Panc1 (cell line): Measurements from ENCODE around the gene NAGS. TPM values are rescaled to one million over a fixed set of nuclear protein-coding genes. Genes with fewer than 3 reads are reported as not detected.

Source experiments
- ATAC-seq: fragments of 200-7000 bp; cut with Tn5 transposase; 2 replicates; pipeline ENCODE4 v1.9.1; 2020; ENCODE audit warnings: mild to moderate bottlenecking, moderate library complexity
- BruUV-seq: library from RNA; stranded (reverse); fragments of 400-500 nt; replicated peaks from 2 replicates; lab custom pipeline; 2021; lab: Mats Ljungman, UMichigan
- CTCF ChIA-PET: fragments of 300-600 bp; sonication (Branson Sonifier 250); formaldehyde crosslinking; loops from one replicate; lab custom pipeline; 2022; ENCODE audit warnings: antibody characterized with exemption; lab: Charles Lee
- POLR2A ChIA-PET: fragments of 300-600 bp; sonication (Branson Sonifier 250); formaldehyde crosslinking; loops from one replicate; lab custom pipeline; 2022; ENCODE audit warnings: antibody characterized with exemption; lab: Charles Lee
- DNase-seq: peaks from one replicate; pipeline ENCODE4 v3.0.0-alpha.2; 2010; ENCODE audit warnings: low read depth, low spot score
- H3K27ac ChIP-seq: 2 replicates; pipeline ENCODE4 v1.5.1; 2011; ENCODE audit warnings: mild to moderate bottlenecking, low read length, inconsistent platforms
- H3K27me3 ChIP-seq: fragments of 200-500 bp; sonication (Bioruptor generic); 2 replicates; pipeline ENCODE4 v1.6.0; 2014; ENCODE audit warnings: low read length, inconsistent platforms; ENCODE audit not compliant: control insufficient read depth, insufficient read depth
- H3K36me3 ChIP-seq: fragments of 200-500 bp; sonication (Bioruptor generic); 2 replicates; pipeline ENCODE4 v1.5.1; 2014; ENCODE audit warnings: inconsistent platforms, mild to moderate bottlenecking, low read length, moderate library complexity; ENCODE audit not compliant: control insufficient read depth, insufficient read depth
- H3K4me1 ChIP-seq: 2 replicates; pipeline ENCODE4 v1.5.1; 2011; ENCODE audit warnings: inconsistent platforms, mild to moderate bottlenecking, low read length, moderate library complexity; ENCODE audit not compliant: control insufficient read depth, insufficient read depth
- H3K4me3 ChIP-seq, 2 experiments: 2 replicates each; pipeline ENCODE4 v1.5.1; 2011 to 2012; ENCODE audit warnings: low read depth in 2 of 2, low read length in 2 of 2, mild to moderate bottlenecking in 2 of 2, inconsistent platforms in 1 of 2, moderate library complexity in 1 of 2
- H3K9me3 ChIP-seq: fragments of 200-500 bp; sonication (Bioruptor generic); 2 replicates; pipeline ENCODE4 v1.5.1; 2014; ENCODE audit warnings: low read depth, mild to moderate bottlenecking, inconsistent platforms, low read length, moderate library complexity; ENCODE audit not compliant: control insufficient read depth, insufficient read depth
- POLR2AphosphoS5 ChIP-seq: IDR thresholded peaks from 2 replicates; pipeline ENCODE4 v1.6.1; 2012; ENCODE audit warnings: mild to moderate bottlenecking, low read depth, low read length, moderate library complexity
- REST ChIP-seq, 2 experiments: IDR thresholded peaks; 2 replicates each; pipeline ENCODE4 v1.6.1; 2011 to 2012; ENCODE audit warnings: low read depth in 2 of 2, control low read depth in 1 of 2, low read length in 1 of 2, mild to moderate bottlenecking in 1 of 2, moderate library complexity in 1 of 2; ENCODE audit not compliant: insufficient read depth in 1 of 2
- SIN3A ChIP-seq: IDR thresholded peaks from 2 replicates; pipeline ENCODE4 v1.6.1; 2012; ENCODE audit warnings: low read depth, mild to moderate bottlenecking, low read length, moderate library complexity, borderline replicate concordance; ENCODE audit not compliant: insufficient read depth
- TCF7L2 ChIP-seq: IDR thresholded peaks from 2 replicates; pipeline ENCODE4 v1.6.1; 2011; ENCODE audit warnings: mild to moderate bottlenecking, low read depth, low read length, inconsistent platforms
- in situ Hi-C: cut with HindIII; loops from 2 replicates; pipeline ENCODE4 v1.10.0; 2016; ENCODE audit warnings: low sequenced_read_pairs, low pct_unique_long_range_greater_than_20kb
- intact Hi-C: fragments of 100-400 bp; cut with micrococcal nuclease; formaldehyde crosslinking; loops from one replicate; pipeline ENCODE4 v1.10.0; 2022; ENCODE audit not compliant: unreplicated experiment
- total RNA-seq: library from RNA; stranded (reverse); gene quantifications from one replicate; pipeline ENCODE4 v1.2.1, GENCODE V29; 2021; ENCODE audit not compliant: unreplicated experiment
- TF ChIP-seq, protein P1 (sequence below): fragments of 450-650 bp; IDR thresholded peaks from 2 replicates; pipeline ENCODE4 v1.5.1; 2017; ENCODE audit warnings: mild to moderate bottlenecking

Gene NAGS
- total RNA-seq, 1 experiment from 2014 or later, result 2.7 TPM

DNA sequence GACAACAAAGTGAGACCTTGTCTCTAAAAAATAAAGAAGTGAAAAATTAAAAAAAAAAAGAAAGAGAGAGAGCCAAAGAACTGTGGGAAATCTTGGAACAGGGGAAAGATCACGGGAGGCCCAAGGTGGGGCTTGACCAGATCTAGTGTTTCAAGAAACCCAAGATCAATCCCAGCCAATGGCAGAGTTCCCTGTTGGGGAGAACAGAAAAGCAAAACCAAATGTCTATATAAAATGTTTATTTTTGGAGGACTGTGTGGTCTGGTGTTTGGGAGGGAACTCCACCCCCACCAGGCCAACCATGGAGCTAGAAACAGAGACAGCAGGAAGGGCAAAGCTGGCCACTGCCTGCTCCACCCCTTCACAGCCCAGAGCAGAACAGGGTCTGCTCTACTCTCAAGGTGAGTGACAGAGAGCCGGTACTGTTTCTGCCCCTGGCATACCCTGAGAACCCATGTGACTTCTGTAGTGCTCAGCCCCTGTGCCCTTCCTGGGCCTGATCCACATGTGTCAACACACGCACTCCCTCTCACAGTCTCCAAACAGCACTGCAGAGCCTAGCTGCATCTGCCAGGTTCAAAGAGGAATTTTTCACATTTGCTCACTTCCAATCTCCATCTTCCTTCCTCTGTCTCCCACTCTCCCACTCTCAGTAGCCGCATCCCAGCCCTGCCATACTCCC, 6.7 kb downstream of the NAGS start:
- Histone ChIP-seq H3K36me3 (peaks cover 5% of the 10 kb centered on the region; the same call in 1 of the 2 replicates), H3K27ac (no peak overlapping the region), H3K27me3 (no peaks in the 10 kb centered on the region), H3K4me3 (no peak overlapping the region), H3K4me1 (peaks cover 8% of the 10 kb centered on the region), H3K9me3 (no peaks in the 10 kb centered on the region)
- TF ChIP-seq REST (IDR thresholded peaks at IDR 0.05; ENCODE audit: insufficient read depth in 1 of 2, low read depth in 2 of 2, low read length in 1 of 2) (no peak), TCF7L2 (no peak), POLR2AphosphoS5 (no peak), SIN3A (no peak)
- TF ChIP-seq, protein P1, sequence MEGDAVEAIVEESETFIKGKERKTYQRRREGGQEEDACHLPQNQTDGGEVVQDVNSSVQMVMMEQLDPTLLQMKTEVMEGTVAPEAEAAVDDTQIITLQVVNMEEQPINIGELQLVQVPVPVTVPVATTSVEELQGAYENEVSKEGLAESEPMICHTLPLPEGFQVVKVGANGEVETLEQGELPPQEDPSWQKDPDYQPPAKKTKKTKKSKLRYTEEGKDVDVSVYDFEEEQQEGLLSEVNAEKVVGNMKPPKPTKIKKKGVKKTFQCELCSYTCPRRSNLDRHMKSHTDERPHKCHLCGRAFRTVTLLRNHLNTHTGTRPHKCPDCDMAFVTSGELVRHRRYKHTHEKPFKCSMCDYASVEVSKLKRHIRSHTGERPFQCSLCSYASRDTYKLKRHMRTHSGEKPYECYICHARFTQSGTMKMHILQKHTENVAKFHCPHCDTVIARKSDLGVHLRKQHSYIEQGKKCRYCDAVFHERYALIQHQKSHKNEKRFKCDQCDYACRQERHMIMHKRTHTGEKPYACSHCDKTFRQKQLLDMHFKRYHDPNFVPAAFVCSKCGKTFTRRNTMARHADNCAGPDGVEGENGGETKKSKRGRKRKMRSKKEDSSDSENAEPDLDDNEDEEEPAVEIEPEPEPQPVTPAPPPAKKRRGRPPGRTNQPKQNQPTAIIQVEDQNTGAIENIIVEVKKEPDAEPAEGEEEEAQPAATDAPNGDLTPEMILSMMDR, result no peak
- POLR2A ChIA-PET, result no interaction called here
- intact Hi-C loops (no loop called here), in situ Hi-C loops (no loop called here)
- DNase-seq (no peak), ATAC-seq (no peak)
- CTCF ChIA-PET, result no interaction called here
- BruUV-seq, result no TSS peak

DNA sequence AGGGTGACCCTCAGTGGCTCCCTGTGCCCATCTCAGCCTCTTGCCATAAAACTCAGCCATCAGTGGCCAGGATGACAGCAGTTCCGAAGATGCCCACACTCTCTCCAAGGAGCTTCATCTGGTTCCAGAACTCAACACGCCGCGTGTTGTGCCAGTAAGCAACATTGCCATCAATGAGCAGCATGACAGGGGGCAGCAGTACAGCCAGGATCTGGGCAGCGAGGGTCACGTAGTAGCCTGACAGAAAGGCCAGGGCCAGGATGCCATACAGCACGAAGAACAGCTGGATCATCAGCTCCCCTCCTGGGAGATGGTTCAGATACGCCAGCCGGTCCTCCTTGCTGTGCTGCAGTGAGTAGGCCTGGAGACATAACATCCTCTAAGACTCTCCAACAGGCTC, 7.5 kb downstream of the NAGS start:
- Histone ChIP-seq H3K36me3 (peaks cover 5% of the 10 kb centered on the region; the same call in 1 of the 2 replicates), H3K27me3 (no peaks in the 10 kb centered on the region), H3K9me3 (no peaks in the 10 kb centered on the region), H3K4me3 (no peak overlapping the region), H3K27ac (no peak overlapping the region), H3K4me1 (peaks cover 8% of the 10 kb centered on the region)
- intact Hi-C loops, result no loop called here
- ChIA-PET CTCF (no interaction called here), POLR2A (interaction anchor here (0.6 kb wide), 1 partner anchor 116 kb away, joined by 5 read pairs; no protein-coding TSS in a partner anchor)
- DNase-seq (no peak), ATAC-seq (no peak)
- no peak for TF ChIP-seq POLR2AphosphoS5
- no peak for TF ChIP-seq REST (IDR thresholded peaks at IDR 0.05; ENCODE audit: insufficient read depth in 1 of 2, low read depth in 2 of 2, low read length in 1 of 2)
- no peak for TF ChIP-seq TCF7L2
- TF ChIP-seq SIN3A, result no peak
- TF ChIP-seq, protein P1, result no peak
- in situ Hi-C loops, result no loop called here
- BruUV-seq, result no TSS peak
